TTC549 (cell line): Measurements from ENCODE around the gene ZNF580.

Experiments used
- FAIRE-seq: peaks from 2 replicates; lab custom pipeline; 2012; peaks lifted over from hg19 to GRCh38; lab: Jason Lieb, UNC

ZNF580 gene

DNA sequence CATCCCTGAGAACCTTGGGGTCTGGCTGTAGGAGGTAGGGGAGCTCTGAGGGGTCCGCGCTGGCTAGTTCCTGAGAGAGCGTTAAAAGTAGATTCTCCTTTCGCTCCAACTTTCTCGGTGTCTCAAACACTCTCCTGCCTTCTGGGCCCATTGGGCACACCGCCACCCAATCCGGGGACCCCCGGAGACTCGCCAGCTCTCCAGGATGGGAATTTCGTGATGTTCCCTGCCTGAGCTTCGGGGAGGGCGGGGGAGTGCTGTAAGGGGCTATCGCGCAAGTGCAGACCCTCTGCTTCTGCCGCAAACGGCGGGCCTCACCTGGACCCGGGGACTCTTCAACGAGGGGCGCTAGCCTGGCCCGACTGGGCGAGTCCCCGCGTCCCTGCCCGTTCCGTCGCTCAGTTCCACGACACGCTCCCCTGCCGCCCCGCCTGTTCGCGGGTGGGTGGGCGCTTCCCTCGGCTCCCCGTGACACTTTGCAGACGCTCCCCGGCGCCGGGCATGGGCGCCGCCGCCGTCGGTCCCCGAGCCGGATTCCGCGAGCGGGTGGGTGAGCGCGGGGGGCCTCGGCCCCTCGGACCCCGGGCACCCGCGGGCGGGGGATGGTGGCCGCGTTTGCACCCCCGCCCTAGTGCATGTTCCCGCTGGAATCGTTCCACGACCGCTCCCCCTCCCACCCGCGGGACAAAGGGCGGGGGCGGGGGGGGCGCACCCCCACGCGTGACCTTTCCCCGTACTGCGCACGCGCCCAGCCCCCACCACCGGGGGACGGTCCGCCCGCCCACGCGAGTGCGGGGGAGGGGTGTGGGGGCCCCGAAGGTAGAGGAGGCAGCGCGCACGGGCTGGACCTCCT lies 7.2 kb downstream of the ZNF580 start, which contains the start of gene CCDC106:
Gene CCDC106, plus strand, starts transcription at position 481 of the 853 bp plus-strand sequence. CDS start 835 bp downstream, outside the sequence.
- FAIRE-seq, result no peak

DNA sequence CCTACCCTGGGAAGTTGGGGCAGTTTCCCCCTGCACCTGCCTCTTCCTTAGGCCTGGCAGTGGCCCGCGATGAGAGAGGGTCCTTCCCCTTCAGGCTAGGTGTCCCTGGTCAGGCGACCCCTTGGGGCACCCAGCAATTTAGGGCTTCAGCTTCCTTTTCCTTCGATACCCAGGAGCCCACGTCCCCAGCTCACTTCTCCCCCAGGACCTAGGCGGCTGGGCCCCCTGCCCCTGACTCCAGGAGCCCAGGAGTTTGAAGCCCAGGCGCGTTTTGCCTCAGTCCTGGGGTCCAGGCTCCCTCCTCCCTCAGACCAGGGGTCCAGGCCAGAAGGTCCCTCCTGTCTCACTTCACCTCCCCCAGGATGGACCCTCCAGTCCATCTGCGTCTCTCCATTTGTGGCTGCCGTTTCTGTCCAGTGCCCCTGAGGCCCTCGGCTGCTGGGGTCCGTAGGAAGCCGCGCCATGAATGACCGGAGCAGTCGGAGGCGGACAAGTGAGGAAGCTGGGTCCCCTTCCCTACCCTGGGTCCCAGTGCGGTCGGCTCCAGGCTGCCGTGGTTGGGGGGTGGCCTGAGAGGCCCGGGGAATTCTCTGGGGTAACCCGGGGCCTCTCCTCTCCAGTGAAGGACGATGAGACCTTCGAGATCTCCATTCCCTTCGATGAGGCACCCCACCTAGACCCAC lies 7.9 kb downstream of the ZNF580 start:
- FAIRE-seq, result no peak

DNA sequence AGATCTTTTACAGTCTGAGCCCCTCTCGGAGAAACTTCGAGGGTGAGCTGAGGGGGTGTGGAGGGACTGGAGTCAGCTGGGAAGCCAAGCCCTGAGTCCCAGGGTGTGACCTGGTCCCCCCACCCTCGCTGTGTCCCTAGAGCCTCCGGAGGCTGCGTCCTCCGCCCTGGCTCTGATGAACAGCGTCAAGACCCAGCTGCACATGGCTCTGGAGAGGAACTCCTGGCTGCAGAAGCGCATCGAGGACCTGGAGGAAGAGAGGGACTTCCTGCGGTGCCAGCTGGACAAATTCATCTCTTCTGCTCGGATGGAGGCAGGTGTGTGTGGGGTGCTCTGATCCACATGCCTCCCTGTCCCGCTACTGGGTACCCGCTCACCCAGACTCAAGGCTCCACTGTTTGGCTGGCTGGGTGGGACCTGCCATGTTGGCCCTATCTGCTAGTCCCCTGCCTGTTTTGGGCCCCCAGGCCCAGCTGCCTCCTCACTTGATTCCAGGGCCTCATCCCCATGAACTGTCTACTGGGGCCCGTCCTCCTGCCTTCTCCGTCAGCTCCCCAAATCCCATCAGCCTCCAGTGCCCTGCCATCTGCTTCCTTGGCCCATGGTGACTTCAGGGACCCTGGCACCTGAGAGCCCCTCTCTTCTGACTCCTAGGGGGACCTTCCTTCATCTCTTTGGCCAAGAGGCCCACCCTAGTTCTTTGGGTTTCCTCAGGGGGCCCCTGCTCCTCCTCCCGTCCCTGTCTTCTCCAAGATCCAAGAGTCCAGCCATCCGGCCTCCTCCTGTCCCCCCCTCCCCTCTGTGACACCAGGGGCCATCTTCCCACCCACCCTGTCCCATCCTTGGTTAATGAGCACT lies 8.7 kb downstream of the ZNF580 start:
- no peak for FAIRE-seq

DNA sequence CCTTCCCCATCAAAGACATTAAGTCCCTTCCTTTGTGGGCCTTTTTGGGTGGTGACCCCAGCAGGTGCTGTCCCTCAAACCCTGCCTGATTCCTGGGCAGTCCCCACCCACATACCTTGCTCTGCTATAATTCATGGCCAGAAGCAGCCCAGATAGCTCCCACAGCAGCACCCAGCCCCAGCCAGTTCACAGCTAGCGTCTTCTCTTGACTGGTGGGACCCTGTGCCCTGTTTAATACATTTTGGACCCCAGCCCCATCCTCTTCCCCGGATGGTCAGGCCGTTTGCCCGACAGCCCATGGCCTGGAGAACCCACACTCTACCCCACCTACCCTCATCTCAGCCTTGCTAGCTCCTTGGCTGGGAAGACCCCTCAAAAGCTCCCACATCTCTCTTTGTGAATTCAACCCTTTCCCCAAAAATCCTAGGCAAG lies 9.3 kb downstream of the ZNF580 start:
- no peak for FAIRE-seq

GRCh38 chr19:55650602-55651230 lies 9.9 kb downstream of the ZNF580 start:
- no peak for FAIRE-seq

- no peak for FAIRE-seq
Measured at GRCh38 chr19:55651236-55651635, 10.4 kb downstream of the ZNF580 start.

DNA sequence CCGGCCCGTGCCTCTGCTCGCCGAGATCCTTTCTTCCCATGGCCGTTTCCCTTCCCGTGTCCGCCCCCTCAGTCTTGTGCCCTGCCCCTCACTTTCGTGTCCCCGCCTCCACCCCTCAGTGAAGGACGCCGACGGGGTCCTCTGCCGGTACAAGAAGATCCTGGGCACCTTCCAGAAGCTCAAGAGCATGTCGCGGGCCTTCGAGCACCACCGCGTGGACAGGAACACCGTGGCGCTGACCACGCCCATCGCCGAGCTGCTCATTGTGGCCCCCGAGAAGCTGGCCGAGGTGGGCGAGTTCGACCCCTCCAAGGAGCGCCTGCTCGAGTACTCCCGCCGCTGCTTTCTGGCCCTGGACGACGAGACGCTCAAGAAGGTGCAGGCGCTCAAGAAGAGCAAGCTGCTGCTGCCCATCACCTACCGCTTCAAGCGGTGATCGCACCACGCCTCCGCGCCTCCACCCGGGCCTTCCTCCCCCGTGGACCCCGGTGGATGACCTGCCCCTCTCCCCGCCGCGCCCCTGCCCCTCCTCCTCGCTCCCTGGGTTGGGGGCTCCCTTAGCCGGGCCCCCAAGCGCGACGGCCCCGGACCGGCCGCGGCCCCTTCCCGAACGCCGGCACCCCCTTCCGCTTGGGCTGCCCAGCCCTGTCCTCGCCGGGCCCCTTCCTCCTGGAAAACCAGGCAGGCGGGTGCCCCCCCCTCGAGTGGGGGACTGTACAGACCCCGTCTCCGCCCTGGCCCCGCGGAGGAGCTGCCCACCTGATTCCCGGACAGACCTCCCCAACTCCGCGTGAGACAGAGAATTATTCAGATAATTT lies 11.7 kb downstream of the ZNF580 start:
- no peak for FAIRE-seq

GRCh38 chr19:55653651-55654322 lies 13.0 kb downstream of the ZNF580 start:
- FAIRE-seq, result peak; percentile 76

DNA sequence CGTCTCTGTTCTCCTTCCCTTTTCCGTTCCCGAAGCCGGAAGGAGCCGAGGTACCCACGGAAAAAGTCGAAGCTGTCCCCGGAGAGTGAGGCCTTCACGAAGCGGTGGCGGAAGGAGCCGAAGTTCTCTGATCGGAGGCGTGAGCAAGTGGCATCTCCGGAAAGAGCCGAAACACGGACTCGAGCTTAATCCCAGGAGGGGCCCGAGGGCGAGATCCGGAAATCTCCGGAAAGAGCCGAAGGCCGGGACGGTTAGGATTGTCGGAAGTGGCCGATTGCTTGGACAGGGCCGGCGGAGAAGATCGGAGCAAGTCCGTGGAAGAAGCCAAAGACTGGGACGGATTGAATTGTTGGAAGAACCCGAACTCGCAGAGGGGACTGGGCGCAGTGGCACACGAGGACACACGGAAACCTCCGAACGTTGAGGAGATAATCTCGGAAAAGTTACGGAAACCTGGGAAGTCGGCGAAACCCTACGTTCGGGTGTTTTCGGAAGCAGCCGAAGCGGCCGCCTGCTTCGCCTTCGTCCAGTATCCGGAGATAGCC lies 13.6 kb downstream of the ZNF580 start:
- peak; percentile 97 for FAIRE-seq

DNA sequence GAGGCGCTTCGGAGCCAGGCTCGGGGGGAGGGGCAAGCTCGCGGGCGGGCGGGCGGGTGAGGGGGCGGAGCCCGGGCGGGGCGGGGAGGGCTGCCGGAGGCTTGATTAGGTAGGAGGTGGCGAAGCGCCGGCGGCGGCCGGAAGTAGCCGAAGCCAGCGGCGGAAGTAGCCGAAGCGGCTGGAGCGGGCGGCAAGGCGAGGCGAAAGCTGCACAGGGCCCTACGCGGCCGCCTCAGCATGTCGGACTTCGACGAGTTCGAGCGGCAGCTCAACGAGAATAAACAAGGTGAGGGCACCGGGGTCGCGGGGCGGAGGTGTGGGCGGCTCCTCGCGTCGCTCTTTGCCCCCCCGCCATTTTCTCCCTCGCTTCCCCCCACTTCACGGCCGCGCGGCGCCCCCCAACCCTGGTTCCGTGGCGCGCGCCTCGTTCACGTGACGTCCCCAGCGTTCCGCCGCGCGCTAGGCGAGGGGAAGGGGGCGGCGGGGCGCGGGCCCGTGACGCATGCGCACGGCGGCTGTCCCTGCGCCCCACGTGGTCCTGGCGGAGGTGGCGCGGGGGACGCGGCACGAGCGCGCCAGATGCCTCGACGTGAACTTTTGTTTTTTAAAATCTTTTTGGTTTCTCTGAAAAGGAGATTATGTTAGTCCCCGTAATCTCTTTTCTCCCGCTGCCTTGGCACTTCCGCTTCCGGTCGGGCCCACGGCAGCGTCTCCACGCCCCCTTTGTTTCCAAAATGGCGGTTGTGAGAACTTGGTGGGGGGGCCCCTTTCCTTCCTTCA lies 14.3 kb downstream of the ZNF580 start, which contains the start of gene U2AF2:
Gene U2AF2, plus strand, starts transcription at position 168 of the 780 bp plus-strand sequence. Its CDS starts 70 bp downstream, at position 238.
- no peak for FAIRE-seq

- no peak for FAIRE-seq
Measured at GRCh38 chr19:55655648-55656040, 14.8 kb downstream of the ZNF580 start.

DNA sequence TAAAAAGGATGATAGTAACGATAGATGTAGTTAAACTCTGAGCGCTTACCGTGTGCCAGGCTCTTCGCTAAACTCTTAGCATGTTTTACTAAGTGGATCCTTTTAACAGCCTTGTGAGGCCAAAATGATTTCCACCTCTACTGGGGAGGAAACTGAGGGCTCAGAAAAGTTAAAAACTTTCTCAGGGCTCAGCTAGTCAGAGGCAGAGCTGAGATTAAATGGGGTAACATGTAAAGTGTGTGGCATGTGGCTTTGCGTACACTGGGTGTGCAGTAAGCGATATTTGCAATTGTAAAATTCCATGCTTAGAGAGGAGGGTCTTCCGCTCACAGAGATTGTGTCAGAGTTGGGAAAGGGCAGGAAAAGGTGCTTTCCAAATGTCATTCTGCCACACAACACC lies 15.8 kb downstream of the ZNF580 start:
- FAIRE-seq, result no peak

GRCh38 chr19:55656988-55657747 lies 16.4 kb downstream of the ZNF580 start:
- no peak for FAIRE-seq

GRCh38 chr19:55658846-55659459 lies 18.2 kb downstream of the ZNF580 start:
- no peak for FAIRE-seq

- no peak for FAIRE-seq
Measured at GRCh38 chr19:55659822-55660221, 19.0 kb downstream of the ZNF580 start.

DNA sequence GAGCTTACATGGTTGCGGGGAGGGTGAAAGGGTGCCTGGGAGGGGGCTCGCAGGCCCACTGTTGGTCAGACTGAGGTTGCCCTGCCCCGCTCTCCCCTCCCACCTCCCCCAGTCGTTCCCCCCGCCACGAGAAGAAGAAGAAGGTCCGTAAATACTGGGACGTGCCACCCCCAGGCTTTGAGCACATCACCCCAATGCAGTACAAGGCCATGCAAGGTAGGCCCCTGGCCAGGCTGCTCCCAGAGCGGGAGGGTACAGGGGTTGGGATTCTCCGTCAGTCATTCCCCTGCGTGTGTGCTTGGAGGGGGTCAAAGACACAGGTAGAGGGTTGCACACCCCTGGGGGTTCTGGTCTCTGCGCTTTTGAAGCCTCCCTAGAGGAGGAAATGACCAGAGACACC lies 19.6 kb downstream of the ZNF580 start:
- FAIRE-seq, result no peak

DNA sequence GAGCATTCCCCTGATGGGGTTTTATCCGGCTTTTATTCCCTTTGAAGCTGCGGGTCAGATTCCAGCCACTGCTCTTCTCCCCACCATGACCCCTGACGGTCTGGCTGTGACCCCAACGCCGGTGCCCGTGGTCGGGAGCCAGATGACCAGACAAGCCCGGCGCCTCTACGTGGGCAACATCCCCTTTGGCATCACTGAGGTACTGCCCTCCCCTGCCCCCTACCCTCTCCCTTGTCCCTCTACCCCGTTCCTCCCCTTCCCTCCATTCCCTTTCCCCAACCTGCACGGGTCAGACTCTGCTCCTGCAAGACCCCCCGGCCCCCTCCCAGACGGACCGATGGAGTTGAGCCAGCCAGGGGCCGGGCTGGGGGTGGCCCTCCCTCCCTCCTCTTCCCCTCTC lies 20.2 kb downstream of the ZNF580 start:
- no peak for FAIRE-seq

GRCh38 chr19:55661826-55662225 lies 21.0 kb downstream of the ZNF580 start:
- FAIRE-seq, result no peak
